NCI-H1092 treated with DMSO at 0.1 percent for 48 hours (cell line): ENCODE measurements around the gene RPL37.
"Not testable (repeated sequence)": the region's sequence is repeated elsewhere in the genome, so short reads cannot be mapped to it uniquely, and the experiment has no call there.

Experiments used
- DNase-seq: peaks from one replicate; lab custom pipeline; 2025; lab: John Stamatoyannopoulos, UW

Gene RPL37

DNA sequence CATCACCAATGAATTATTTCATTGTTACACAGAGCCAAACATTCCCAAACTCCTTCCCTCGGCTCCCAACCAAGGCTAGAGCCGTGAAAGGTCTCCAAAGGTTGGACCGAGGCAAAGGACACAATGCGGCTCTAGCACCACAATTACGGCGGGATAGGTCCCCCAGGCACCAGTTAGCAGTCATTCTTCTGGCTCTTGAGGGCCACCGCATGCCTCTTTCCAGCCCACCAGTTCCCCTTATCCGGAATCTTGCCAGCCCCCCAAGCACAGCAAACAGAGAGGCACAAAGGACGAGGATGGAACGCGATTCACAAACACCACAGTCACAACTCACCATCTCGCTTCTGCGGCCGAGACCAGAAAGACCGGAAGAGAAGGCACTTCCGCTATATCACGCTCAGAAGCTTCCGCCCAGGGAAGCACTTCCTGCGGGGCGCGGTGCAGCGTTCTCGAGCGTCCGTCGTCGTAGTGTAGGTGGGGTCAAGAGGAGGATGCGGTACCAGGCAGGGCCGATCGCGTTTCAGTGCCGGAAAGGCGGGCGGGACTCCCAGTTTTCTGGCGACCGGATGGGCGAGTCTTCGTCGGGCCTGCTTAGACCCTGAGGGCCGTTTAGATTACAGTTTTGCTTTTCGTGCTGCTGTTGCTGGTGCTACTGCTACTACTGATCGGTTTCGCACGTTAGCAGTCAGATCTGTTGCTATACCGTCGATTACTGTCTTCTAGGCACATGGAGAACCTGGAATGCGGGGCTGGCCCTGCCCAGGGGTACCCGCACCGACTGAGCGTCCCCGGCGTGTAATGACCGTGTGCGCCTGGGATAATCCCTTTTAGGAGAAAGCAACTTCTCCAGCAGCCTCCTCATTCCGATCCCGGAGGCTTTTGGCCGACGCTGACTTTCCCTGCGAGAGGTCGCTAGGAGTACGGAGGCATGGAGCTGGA, at the start of gene RPL37:
Gene RPL37 (minus strand): TSS at position 374 of the 939 bp plus-strand sequence. CDS start 37 bp downstream, at position 337.
- DNase-seq, result peak; percentile 96

GRCh38 chr5:40883051-40883450, 48.0 kb upstream of the RPL37 start:
- DNase-seq, result not testable (repeated sequence)

- no peak for DNase-seq
Measured at GRCh38 chr5:40882291-40882690, 47.3 kb upstream of the RPL37 start.

DNA sequence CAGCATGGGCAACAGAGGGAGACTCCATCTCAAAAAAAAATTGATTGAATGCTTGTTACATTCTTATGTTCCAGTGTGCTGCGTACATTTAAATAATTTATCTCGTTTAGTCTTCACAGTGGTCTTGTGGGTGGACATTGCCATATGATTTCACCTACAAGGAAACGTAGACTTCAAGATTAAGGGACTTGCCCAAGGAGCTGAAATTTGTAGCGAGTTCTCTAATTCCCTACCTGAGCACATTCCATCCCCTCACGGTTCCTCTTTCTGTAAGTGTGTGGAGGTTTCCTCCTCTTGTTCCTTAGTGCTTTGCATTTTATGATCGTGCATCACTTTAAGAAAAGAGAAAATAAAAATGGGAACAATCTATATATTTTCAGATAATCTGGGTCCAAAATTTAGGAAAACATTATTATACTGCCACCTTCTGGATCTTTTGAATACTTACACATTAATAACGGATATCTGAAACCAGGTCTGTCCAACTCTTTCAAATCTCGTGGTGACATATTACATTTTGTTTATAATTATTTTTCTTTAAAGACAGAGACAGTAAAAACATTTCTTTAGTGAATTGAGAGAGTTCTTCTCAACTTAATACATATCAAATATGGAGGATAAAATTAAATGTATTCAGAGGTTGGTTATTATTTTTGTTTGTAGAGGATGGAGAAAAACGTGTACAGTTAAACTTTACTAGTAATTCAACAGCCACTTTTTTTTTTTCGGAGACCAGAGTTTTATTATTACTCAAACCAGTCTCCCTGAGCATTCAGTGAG, 44.3 kb upstream of the RPL37 start:
- DNase-seq, result peak; percentile 28

- no peak for DNase-seq
Measured at GRCh38 chr5:40877371-40877988, 42.5 kb upstream of the RPL37 start.

GRCh38 chr5:40875958-40876357, 40.9 kb upstream of the RPL37 start:
- no peak for DNase-seq

DNA sequence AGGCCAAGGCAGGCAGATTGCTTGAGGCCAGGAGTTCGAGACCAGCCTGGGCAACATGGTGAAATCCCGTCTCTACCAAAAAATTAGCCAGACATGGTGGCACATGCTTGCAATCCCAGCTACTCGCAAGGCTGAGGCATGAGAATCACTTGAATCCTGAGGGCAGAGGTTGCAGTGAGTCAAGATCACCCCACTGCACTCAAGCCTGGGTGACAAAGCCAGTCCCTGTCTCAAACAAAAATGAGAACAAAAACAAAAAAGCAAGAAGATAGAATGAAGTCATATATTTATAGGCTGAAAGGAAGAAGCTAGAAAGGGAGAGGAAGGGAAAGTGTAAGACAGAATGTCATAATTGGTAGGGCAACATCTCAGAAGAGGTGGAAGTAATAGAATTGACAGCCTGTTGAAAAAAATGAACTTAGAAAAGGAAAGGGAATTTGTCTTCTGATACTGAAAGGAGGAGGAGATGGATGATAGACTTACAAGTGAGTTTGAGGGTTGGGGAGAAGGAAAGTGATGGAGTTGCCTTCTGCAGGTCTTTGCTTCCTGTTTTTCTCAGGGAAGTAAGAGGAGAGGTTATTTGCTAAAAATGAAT, 38.4 kb upstream of the RPL37 start:
- DNase-seq, result no peak

DNA sequence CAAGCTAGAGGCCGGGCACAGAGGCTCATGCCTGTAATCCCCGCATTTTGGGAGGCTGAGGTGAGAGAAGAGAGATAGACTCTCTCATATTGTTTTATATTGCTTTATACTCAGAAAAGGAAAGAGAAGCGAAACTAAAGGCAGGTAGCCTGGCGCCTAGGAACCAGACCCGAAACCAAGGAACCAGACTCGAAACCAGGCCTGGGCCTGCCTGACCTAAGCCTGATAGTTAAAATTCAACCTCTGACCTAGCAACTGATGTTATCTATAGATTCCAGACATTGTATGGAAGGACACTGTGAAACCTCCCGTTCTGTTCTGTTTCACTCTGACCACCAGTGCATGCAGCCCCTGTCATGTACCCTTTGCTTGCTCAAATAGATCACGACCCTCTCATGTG, 37.2 kb upstream of the RPL37 start:
- DNase-seq, result not testable (repeated sequence)

DNA sequence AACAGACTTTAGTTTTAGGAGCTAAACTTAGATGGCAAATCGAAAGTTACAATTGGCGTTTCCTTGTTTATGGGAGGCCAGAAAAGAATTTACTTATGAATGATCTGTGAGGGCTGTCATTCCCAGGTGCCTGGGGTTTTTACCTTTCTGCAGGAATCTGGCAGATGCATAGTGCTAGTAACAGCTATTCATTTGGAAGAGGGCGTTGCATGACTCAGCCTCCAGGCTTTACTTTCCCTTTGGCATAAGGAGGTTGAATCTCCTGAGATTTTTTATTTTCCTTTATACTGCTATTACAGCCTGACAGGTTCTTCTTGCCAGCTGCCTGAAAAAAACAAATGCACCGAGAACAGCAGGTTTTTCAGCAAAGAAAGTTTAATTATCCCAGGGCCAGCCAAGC, 36.2 kb upstream of the RPL37 start:
- DNase-seq, result no peak

- no peak for DNase-seq
Measured at GRCh38 chr5:40869384-40869783, 34.4 kb upstream of the RPL37 start.

DNA sequence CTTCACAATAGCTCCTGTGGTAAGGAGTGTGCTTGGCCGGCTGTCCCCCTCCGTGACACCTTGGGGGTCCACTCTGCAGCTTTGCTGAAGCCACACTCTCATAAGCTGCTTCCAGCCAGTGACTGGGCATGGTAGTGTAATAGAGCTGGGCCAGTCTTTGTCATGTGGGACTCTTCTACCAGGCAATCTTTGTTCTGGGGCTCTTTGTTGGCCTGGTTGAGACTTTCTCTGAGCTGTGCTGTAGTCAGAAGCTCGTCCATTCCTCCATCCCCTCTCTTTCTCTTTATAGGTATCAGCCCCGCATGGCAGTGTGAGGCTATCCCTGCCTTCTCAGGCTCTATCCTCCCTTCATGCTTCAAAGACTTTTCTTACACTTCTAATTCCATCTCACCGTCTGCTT, 31.8 kb upstream of the RPL37 start:
- DNase-seq, result no peak

- DNase-seq, result not testable (repeated sequence)
Measured at GRCh38 chr5:40865004-40865403, 30.0 kb upstream of the RPL37 start.

DNA sequence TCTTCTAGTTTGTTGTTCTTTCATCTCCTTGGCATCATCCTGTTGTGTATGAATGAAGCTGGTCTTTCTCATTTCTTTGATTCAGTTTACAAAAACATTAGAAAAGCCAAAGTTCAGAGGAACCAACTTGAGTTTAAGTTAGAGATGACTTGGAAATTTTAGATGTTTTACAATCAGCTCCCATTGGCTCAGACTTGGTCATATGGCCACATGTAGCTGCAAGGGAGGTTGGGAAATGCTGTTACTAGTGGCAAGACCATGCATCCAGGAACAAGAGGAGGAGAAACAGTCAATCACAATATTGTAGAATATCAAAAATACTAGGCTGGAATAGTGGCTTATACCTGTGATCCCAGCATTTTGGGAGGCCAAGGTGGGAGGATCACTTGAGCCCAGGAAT, 25.7 kb upstream of the RPL37 start:
- no peak for DNase-seq

DNA sequence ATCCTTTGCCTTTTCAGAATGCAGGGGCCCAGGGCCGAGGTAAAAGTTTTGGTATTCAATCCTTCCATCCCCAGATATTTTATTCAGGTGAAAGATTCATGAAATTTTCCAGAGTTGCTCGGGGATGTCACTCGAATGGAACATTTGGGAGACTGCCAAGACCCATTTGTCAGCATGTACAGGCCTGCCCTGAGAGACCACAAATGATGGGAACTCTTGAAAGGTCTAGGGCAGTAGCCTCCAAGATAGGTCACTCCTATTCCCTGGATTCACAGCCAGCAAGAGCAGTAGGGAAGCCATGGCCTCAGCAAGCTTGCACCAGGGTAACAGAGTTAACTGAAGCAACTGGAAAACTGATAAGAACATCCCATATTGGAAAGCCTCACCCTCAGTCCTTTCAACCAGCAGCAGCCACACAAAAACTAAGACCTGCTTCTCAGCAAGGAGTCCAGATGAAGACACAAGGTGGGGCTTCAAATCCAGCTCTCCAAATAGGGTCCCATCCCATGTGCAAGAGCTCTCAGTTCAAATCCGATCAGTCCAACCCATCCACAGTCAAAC, 18.7 kb upstream of the RPL37 start:
- DNase-seq, result no peak

DNA sequence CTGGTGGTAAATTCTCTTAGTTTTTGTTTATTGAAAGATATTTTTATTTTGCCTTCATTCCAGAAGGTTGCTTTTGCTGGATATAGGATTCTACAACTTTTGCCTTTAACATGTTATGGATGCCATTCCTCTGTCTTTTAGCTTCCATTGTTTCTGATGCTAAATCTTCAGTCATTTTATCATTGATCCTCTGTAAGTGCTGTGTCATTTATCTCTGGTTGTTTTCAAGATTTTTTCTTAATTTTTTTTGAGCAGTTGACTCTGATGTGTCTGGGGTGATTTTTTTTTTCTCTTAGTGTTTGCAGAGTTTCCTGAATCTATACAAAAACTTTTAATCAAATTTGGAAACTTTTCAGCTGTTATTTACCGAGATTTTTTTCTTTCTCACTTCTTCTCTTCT, 12.5 kb upstream of the RPL37 start:
- no peak for DNase-seq

DNA sequence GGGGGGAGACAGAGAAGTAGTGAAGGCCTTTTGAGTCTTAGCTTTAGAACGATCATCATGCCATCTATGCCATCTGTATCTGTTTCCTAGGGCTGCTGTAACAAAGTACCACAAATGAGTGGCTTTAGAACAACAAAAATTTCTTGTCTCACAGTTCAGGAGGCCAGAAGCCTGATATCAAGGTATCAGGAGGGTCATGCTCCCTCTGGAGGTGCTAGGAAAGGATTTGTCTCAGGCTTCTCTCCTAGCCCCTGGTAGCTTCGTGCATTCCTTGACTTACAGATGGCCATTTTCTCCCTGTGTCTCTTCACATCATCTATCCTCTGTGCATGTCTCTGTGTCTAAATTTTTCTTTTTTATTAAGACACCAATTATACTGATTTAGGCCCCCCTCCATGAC, 11.3 kb upstream of the RPL37 start:
- no peak for DNase-seq

GRCh38 chr5:40844565-40844964, 9.5 kb upstream of the RPL37 start:
- no peak for DNase-seq

GRCh38 chr5:40842351-40842750, 7.3 kb upstream of the RPL37 start:
- DNase-seq, result no peak

GRCh38 chr5:40841068-40841805, 6.2 kb upstream of the RPL37 start, which contains the start of gene CARD6:
CARD6 (plus strand) TSS chr5:40841367; CDS start chr5:40841383, 16 bp downstream.
- DNase-seq, result no peak

DNA sequence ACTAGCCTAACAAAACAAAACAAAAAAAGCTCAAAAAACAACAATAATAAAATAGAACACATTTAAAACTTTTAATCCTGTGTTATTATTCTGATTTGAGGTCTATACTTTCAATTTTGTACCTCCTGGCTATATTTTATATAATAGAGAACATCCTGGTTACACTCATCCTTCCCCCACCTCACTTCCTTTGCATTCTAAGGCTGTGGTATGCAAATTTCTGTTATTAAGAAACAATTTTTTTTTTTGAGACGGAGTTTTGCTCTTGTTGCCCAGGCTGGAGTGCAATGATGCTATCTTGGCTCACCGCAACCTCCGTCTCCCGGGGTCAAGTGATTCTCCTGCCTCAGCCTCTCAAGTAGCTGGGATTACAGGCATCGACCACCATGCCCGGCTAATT, 3.1 kb upstream of the RPL37 start:
- no peak for DNase-seq

- peak; percentile 44 for DNase-seq
Measured at GRCh38 chr5:40834391-40834848, 602 bp downstream of the RPL37 start.
